Heart left ventricle (tissue), 16 donors: ENCODE measurements around the gene CTLA4. TPM values are rescaled to one million over a fixed set of nuclear protein-coding genes. Genes with fewer than 3 reads are reported as not detected.

Experiments
- ATAC-seq, 4 donors: fragments of 200-7000 bp; cut with Tn5 transposase; one replicate each; pipeline ENCODE4 v1.9.1; 2020 to 2022; ENCODE audit warnings: moderate library complexity in 4 of 4, mild to moderate bottlenecking in 3 of 4, moderate number of reproducible peaks in 1 of 4
- DNase-seq, 5 donors: peaks; one replicate each; pipeline ENCODE4 v3.0.0-alpha.2; 2020
- H3K27ac ChIP-seq, 12 donors: fragments of 200-600 bp; sonication (generic) in 4 of 12; one replicate each; pipeline versions ENCODE4 v1.5.0 to v1.8.0; 2016 to 2022; ENCODE audit warnings: mild to moderate bottlenecking in 2 of 12
- H3K27me3 ChIP-seq, 9 donors: fragments of 200-600 bp; sonication (generic) in 2 of 9; one replicate each; pipeline versions ENCODE4 v1.5.1 to v1.8.0; 2016 to 2022; ENCODE audit warnings: mild to moderate bottlenecking in 3 of 9
- H3K36me3 ChIP-seq, 9 donors: fragments of 200-600 bp; sonication (generic) in 2 of 9; one replicate each; pipeline versions ENCODE4 v1.5.0 to v1.8.0; 2018 to 2022; ENCODE audit warnings: mild to moderate bottlenecking in 2 of 9
- H3K4me1 ChIP-seq, 12 donors: fragments of 200-600 bp; sonication (generic) in 4 of 12; one replicate each; pipeline versions ENCODE4 v1.5.0 to v1.8.0; 2016 to 2022; ENCODE audit warnings: mild to moderate bottlenecking in 3 of 12
- H3K4me3 ChIP-seq, 12 donors: fragments of 200-600 bp; sonication (generic) in 4 of 12; one replicate each; pipeline versions ENCODE4 v1.5.0 to v1.8.0; 2017 to 2022; ENCODE audit warnings: mild to moderate bottlenecking in 9 of 12, moderate library complexity in 4 of 12
- H3K9me3 ChIP-seq, 12 donors: fragments of 200-600 bp; sonication (generic) in 4 of 12; one replicate each; pipeline versions ENCODE4 v1.5.0 to v1.8.0; 2016 to 2022; ENCODE audit warnings: mild to moderate bottlenecking in 1 of 12
- CTCF ChIP-seq, 12 donors: fragments of 200-600 bp; sonication (generic) in 4 of 12; IDR thresholded peaks; one replicate each; pipeline versions ENCODE4 v1.5.0 to v1.8.0; 2018 to 2022; ENCODE audit warnings: antibody characterized with exemption in 12 of 12, mild to moderate bottlenecking in 5 of 12
- POLR2A ChIP-seq, 2 donors: fragments of 450-650 bp; IDR thresholded peaks; one replicate each; pipeline ENCODE4 v1.6.1; 2017; ENCODE audit warnings: antibody characterized with exemption in 2 of 2, mild to moderate bottlenecking in 2 of 2, moderate library complexity in 2 of 2
- WGBS, 4 donors: extraction: QIAGEN DNeasy Blood & Tissue Kit in 2 of 4; methylation state at CpG; one replicate each; pipeline versions ENCODE4 v1.1.5 to v1.1.7; 2013 to 2018; 5-methylcytosine and 5-hydroxymethylcytosine counted together
- intact Hi-C, 10 donors: fragments of 100-400 bp; cut with DNase I; formaldehyde crosslinking; loops; one replicate each; pipeline versions ENCODE4 v1.11.1 to v1.14.2; 2022
- polyA plus RNA-seq, 2 donors: library from polyadenylated mRNA; stranded (reverse); fragments of 200-250 nt; gene quantifications; one replicate each; pipeline ENCODE4 v1.2.3, GENCODE V29; 2013
- total RNA-seq, 9 donors: library from RNA; depleted of rRNA in 2 of 9; stranded (reverse); fragments of >200 nt in 2 of 9; fragmentation: NEBNext Ultra II Directional in 3 of 9; extraction: Animal tissue kit (Norgen Biotek cat#: 25700) in 3 of 9; gene quantifications; one replicate each; pipeline versions ENCODE4 v1.1.0 to v1.2.4, GENCODE V29; 2016 to 2023
- donor health status: ischemic (EF 13 %, LVEDD 7.1; RV severe dilation, severe dysfunction).
- donor health status: healthy with polysubstance abuse.
- donor health status: DM: no; HTN: yes; CAD: no.
- donor health status: DM: no; HTN: no; CAD: no.
- donor health status: ischemic (EF 25% LVEDD 6.9; RV normal size, moderate dysfunction).
- donor health status: ischemic (EF 25% LVEDD 5.7; RV mildly dilated, moderate dysfunction).
- donor health status: healthy.
- donor health status: DM: yes; HTN: yes; CAD: no.
- donor health status: ischemic (EF 35%, LVEDD 5.7; RV mildly dilated, moderate dysfunction).
- donor health status: nonischemic (EF 11% LVEDD 7.7; RV severe dilation, severe dysfunction).
- donor health status: DM: yes; HTN: yes; CAD: no.
- donor health status: PGD.
- donor health status: ischemic (EF 29% LVEDD 5.4; RV normal size, mild dysfunction).
- donor health status: nonischemic (EF 23%, LVEDD 6.1; RV moderate dilation, normal function).

Gene CTLA4
- total and polyA plus RNA-seq, 11 donors = 0.27 to 1.3 (median 0.39) TPM; not detected in 7

DNA sequence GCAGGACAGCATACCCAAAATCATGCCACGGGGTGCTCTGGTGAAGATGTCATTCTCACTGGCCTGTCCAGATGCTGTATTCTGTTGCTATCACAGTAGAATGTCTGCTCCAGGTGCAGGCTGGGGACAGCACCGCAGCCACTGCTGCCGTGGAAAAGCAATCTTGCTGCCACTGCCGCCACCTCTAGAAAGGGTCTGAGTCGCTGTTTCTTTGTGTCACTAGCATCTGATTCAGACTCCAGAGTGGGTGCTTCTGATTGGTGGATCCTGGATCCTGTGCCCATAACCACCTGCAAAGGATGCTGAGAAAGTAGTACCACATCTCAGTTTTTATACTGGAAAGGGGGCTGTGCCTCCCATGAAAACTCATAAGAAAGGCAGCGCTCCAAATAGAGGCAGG, 45.3 kb upstream of the CTLA4 start:
- intact Hi-C loops = loop anchor here in 1 of 10 donors (10.0 kb wide), 1 partner anchor 83 kb away; no protein-coding TSS in a partner anchor

DNA sequence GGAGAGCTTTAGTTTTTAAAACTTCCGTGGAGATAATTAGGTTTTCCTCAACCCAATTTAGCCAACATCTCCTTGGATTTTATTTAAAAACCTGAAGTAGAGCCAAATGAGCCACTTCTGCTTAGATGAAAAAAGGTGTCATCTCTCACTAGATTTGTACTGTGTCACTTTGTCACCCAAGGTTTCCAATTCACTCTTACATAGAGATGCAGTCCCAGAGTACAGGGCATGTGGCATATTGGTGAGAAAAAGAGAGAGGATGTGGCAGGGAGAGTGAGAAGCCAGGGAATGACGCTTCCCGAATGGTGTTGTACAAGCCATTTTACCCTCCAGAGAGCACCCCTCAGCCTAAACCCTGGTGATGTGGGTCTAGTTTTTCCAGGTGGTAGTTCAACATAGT, 44.4 kb upstream of the CTLA4 start:
- intact Hi-C loops = loop anchor here in 1 of 10 donors (10.0 kb wide), 1 partner anchor 82 kb away; no protein-coding TSS in a partner anchor
- TF ChIP-seq CTCF (IDR thresholded peaks at IDR 0.05) (no peak), POLR2A (IDR thresholded peaks at IDR 0.05) (no peak)
- no peak for ATAC-seq

More for the DNA sequence above, 45.3 kb upstream of the CTLA4 start:
- H3K36me3 ChIP-seq = no peaks in the 10 kb centered on the region
- no peaks in the 10 kb centered on the region for H3K27me3 ChIP-seq
- no peaks in the 10 kb centered on the region for H3K9me3 ChIP-seq
- H3K4me1 ChIP-seq = peaks cover 0 to 21% (median 0%) of the 10 kb centered on the region in 12 donors
- H3K27ac ChIP-seq = no peak overlapping the region
- ATAC-seq = no peak
- TF ChIP-seq CTCF (IDR thresholded peaks at IDR 0.05) (no peak), POLR2A (IDR thresholded peaks at IDR 0.05) (no peak)
- no peak for DNase-seq
- no peak overlapping the region for H3K4me3 ChIP-seq
- WGBS, 4 donors = 86 to 93% (median 91%) methylated on average over 4 to 6 of the region's 6 CpGs

GRCh38 chr2:203824057-203824456, 43.5 kb upstream of the CTLA4 start:
- no peaks in the 10 kb centered on the region for H3K27me3 ChIP-seq
- no peaks in the 10 kb centered on the region for H3K36me3 ChIP-seq
- intact Hi-C loops = loop anchor here in 1 of 10 donors (10.0 kb wide), 1 partner anchor 81 kb away; no protein-coding TSS in a partner anchor
- no peaks in the 10 kb centered on the region for H3K9me3 ChIP-seq
- ATAC-seq (no peak), DNase-seq (no peak)
- WGBS, 4 donors = 87 to 91% (median 90%) methylated on average over 4 of the region's 4 CpGs
- no peak overlapping the region for H3K27ac ChIP-seq
- H3K4me1 ChIP-seq = peaks cover 0 to 18% (median 0%) of the 10 kb centered on the region in 12 donors
- no peak for TF ChIP-seq CTCF (IDR thresholded peaks at IDR 0.05)
- no peak for TF ChIP-seq POLR2A (IDR thresholded peaks at IDR 0.05)
- no peak overlapping the region for H3K4me3 ChIP-seq

More for the DNA sequence above, 44.4 kb upstream of the CTLA4 start:
- H3K27me3 ChIP-seq = no peaks in the 10 kb centered on the region
- no peaks in the 10 kb centered on the region for H3K36me3 ChIP-seq
- H3K9me3 ChIP-seq = no peaks in the 10 kb centered on the region
- DNase-seq = no peak
- no peak overlapping the region for H3K4me3 ChIP-seq
- WGBS, 4 donors = 90 to 97% (median 93%) methylated on average over 3 of the region's 3 CpGs
- H3K4me1 ChIP-seq = peaks cover 0 to 18% (median 0%) of the 10 kb centered on the region in 12 donors
- no peak overlapping the region for H3K27ac ChIP-seq

DNA sequence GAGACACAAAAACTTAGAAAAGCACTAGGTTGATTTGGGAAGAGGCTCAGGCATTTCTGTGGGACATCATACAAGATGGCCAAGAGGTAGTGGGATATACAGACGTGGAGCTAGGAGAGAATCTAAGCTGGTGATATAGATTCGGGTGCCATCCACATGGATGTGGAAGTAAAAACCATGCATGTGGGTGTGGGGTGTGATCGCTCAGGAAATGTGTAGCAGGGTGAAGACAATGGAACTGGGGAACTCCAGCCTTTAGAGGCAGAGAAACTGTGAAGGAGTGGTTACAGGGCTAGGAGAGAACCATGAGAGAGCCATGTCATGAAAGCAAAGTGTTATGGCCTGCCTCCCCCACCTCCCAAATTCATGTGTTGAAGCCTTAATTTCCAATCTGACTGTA, 43.0 kb upstream of the CTLA4 start:
- Histone ChIP-seq H3K36me3 (no peaks in the 10 kb centered on the region), H3K4me1 (peaks cover 0 to 15% (median 0%) of the 10 kb centered on the region in 12 donors), H3K27ac (no peak overlapping the region), H3K9me3 (no peaks in the 10 kb centered on the region), H3K4me3 (no peak overlapping the region), H3K27me3 (no peaks in the 10 kb centered on the region)
- peak in 1 of 4 donors; percentile 31 for ATAC-seq
- intact Hi-C loops = loop anchor here in 1 of 10 donors (10.0 kb wide), 1 partner anchor 80 kb away; no protein-coding TSS in a partner anchor
- TF ChIP-seq POLR2A (IDR thresholded peaks at IDR 0.05) (no peak), CTCF (IDR thresholded peaks at IDR 0.05) (no peak)
- WGBS, 4 donors = 76 to 86% (median 83%) methylated on average over 3 of the region's 3 CpGs
- no peak for DNase-seq
